HepG2 (cell line): ENCODE data around the gene RRP9. TPM values are rescaled to one million over a fixed set of nuclear protein-coding genes. Genes with fewer than 3 reads are reported as not detected.
A peak's percentile ranks its signal among the peaks of the same experiment; 100 is the strongest.

ENCODE experiments used
- AGO2 ChIP-seq: fragments of 200-400 bp; formaldehyde crosslinking; optimal IDR thresholded peaks from 2 replicates; pipeline ENCODE3; 2017; ENCODE audit warnings: mild to moderate bottlenecking, low read depth, low read length, moderate library complexity
- ATF7-NPFF ChIP-seq: sonication (generic); formaldehyde crosslinking; IDR thresholded peaks from 2 replicates; pipeline ENCODE4 v1.8.1; 2023; ENCODE audit warnings: mild to moderate bottlenecking, low read depth, missing genetic modification reagents, moderate library complexity
- GTF3A ChIP-seq: sonication (generic); formaldehyde crosslinking; conservative IDR thresholded peaks from 2 replicates; pipeline ENCODE4 v1.4.0; 2020; ENCODE audit warnings: mild to moderate bottlenecking, missing genetic modification reagents
- JDP2 ChIP-seq: sonication (generic); formaldehyde crosslinking; IDR thresholded peaks from 2 replicates; pipeline ENCODE4 v1.8.1; 2022; ENCODE audit warnings: missing genetic modification reagents, borderline replicate concordance
- MTERF4 ChIP-seq: sonication (generic); formaldehyde crosslinking; IDR thresholded peaks from 2 replicates; pipeline ENCODE4 v1.8.0; 2023; ENCODE audit warnings: mild to moderate bottlenecking, missing genetic modification reagents
- NR1H2 ChIP-seq: sonication (generic); formaldehyde crosslinking; IDR thresholded peaks from 2 replicates; pipeline ENCODE4 v1.8.1; 2022; ENCODE audit warnings: low read depth, missing genetic modification reagents, borderline replicate concordance
- PPARG ChIP-seq: conservative IDR thresholded peaks from 2 replicates; pipeline ENCODE4 v1.6.1; 2016; ENCODE audit warnings: missing biosample characterization, missing genetic modification reagents
- SOX5 ChIP-seq: IDR thresholded peaks from 2 replicates; pipeline ENCODE4 v1.6.1; 2016; ENCODE audit warnings: borderline replicate concordance
- SPEN ChIP-seq: sonication (generic); formaldehyde crosslinking; IDR thresholded peaks from 2 replicates; pipeline ENCODE4 v1.5.1; 2020; ENCODE audit warnings: low read depth, mild to moderate bottlenecking, missing genetic modification reagents
- YEATS4 ChIP-seq: sonication (generic); formaldehyde crosslinking; IDR thresholded peaks from 2 replicates; pipeline ENCODE4 v1.4.0; 2020; ENCODE audit warnings: missing genetic modification reagents, borderline replicate concordance
- ZEB1 ChIP-seq: IDR thresholded peaks from 2 replicates; pipeline ENCODE4 v1.6.1; 2012; ENCODE audit warnings: mild to moderate bottlenecking, low read depth, inconsistent platforms; ENCODE audit not compliant: insufficient replicate concordance
- ZNF383 ChIP-seq: sonication (generic); formaldehyde crosslinking; IDR thresholded peaks from 2 replicates; pipeline ENCODE4 v1.4.0; 2020; ENCODE audit warnings: missing genetic modification reagents, mild to moderate bottlenecking, borderline replicate concordance
- ZNF451 ChIP-seq: sonication (generic); formaldehyde crosslinking; IDR thresholded peaks from 2 replicates; pipeline ENCODE4 v1.5.0; 2020; ENCODE audit warnings: mild to moderate bottlenecking, missing genetic modification reagents
- ZSCAN22 ChIP-seq: sonication (generic); formaldehyde crosslinking; IDR thresholded peaks from 2 replicates; pipeline ENCODE4 v1.4.0; 2020; ENCODE audit warnings: mild to moderate bottlenecking, missing genetic modification reagents
- polyA plus RNA-seq, 8 experiments: library from polyadenylated mRNA; depleted of rRNA in 3 of 8; stranded (reverse) in 7 of 8; unstranded in 1 of 8; fragments of >200 nt; fragmentation: Illumina TruSeq in 4 of 8; extraction: Trizol in 4 of 8; gene quantifications; 2 replicates each; pipeline versions ENCODE4 v1.2.1 to v1.2.3, GENCODE V29; 2011 to 2016; ENCODE audit warnings: low read depth in 4 of 8, missing spikeins in 1 of 8, mixed read lengths in 1 of 8; ENCODE audit not compliant: insufficient read depth in 1 of 8
- total RNA-seq, 5 experiments: library from RNA; depleted of rRNA; stranded (reverse); fragments of >200 nt; fragmentation: Illumina TruSeq; extraction: Trizol; gene quantifications; 2 replicates each; pipeline ENCODE4 v1.2.3, GENCODE V29; 2016; ENCODE audit warnings: low read depth in 1 of 5
- TF ChIP-seq, protein P1 (sequence below): sonication (generic); formaldehyde crosslinking; IDR thresholded peaks from 2 replicates; pipeline ENCODE4 v1.9.0; 2022; ENCODE audit warnings: missing genetic modification reagents, mild to moderate bottlenecking, borderline replicate concordance
- TF ChIP-seq, protein P2 (sequence below): sonication (generic); formaldehyde crosslinking; IDR thresholded peaks from 2 replicates; pipeline ENCODE4 v1.5.0; 2020; ENCODE audit warnings: mild to moderate bottlenecking, missing genetic modification reagents, borderline replicate concordance
- TF ChIP-seq, protein P3 (sequence below): sonication (generic); formaldehyde crosslinking; IDR thresholded peaks from 2 replicates; pipeline ENCODE4 v1.4.0; 2020; ENCODE audit warnings: missing genetic modification reagents

RRP9 gene
- total and polyA plus RNA-seq, 2 of the 13 experiments (the other 11 are each of a cell fraction or from before 2014, with no cell fraction given): 14.8 to 44.0 TPM

GRCh38 chr3:51982838-51983577 is 41.3 kb upstream of the RRP9 start, which contains the start of gene ACY1 (continued):
- TF ChIP-seq ZNF383 (no peak), JDP2 (CRISPR knock-in tag) (no peak), AGO2 (peak; percentile 89), PPARG (CRISPR knock-in tag) (0 out of 2 replicates have a peak, but pooled peaks have one; percentile 46), YEATS4 (peak; percentile 91; the same call in 1 of the 2 replicates), ATF7-NPFF (CRISPR knock-in tag) (peak; percentile 82), MTERF4 (CRISPR knock-in tag) (no peak), ZSCAN22 (CRISPR knock-in tag) (no peak), ZEB1 (peak; percentile 4), GTF3A (CRISPR knock-in tag) (peak; percentile 96), SPEN (CRISPR knock-in tag) (peak; percentile 97), SOX5 (CRISPR knock-in tag) (peak; percentile 71), NR1H2 (CRISPR knock-in tag) (peak; percentile 17; the same call in 1 of the 2 replicates), ZNF451 (CRISPR knock-in tag) (peak; percentile 98)
- TF ChIP-seq, protein P1, sequence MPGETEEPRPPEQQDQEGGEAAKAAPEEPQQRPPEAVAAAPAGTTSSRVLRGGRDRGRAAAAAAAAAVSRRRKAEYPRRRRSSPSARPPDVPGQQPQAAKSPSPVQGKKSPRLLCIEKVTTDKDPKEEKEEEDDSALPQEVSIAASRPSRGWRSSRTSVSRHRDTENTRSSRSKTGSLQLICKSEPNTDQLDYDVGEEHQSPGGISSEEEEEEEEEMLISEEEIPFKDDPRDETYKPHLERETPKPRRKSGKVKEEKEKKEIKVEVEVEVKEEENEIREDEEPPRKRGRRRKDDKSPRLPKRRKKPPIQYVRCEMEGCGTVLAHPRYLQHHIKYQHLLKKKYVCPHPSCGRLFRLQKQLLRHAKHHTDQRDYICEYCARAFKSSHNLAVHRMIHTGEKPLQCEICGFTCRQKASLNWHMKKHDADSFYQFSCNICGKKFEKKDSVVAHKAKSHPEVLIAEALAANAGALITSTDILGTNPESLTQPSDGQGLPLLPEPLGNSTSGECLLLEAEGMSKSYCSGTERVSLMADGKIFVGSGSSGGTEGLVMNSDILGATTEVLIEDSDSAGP: peak; percentile 90
- TF ChIP-seq, protein P2, sequence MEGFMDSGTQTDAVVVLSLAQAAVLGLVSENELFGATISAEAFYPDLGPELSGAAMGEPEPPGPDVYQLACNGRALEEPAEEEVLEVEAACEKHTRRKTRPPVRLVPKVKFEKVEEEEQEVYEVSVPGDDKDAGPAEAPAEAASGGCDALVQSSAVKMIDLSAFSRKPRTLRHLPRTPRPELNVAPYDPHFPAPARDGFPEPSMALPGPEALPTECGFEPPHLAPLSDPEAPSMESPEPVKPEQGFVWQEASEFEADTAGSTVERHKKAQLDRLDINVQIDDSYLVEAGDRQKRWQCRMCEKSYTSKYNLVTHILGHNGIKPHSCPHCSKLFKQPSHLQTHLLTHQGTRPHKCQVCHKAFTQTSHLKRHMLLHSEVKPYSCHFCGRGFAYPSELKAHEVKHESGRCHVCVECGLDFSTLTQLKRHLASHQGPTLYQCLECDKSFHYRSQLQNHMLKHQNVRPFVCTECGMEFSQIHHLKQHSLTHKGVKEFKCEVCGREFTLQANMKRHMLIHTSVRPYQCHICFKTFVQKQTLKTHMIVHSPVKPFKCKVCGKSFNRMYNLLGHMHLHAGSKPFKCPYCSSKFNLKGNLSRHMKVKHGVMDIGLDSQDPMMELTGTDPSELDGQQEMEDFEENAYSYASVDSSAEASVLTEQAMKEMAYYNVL: 0 out of 2 replicates have a peak, but pooled peaks have one; percentile 44
- TF ChIP-seq, protein P3, sequence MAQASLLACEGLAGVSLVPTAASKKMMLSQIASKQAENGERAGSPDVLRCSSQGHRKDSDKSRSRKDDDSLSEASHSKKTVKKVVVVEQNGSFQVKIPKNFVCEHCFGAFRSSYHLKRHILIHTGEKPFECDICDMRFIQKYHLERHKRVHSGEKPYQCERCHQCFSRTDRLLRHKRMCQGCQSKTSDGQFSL: no peak; the same call in 1 of the 2 replicates
